K562 (cell line): ENCODE measurements around the gene SCNN1A.

Experiments used
- FOXM1 ChIP-seq, 2 experiments: fragments of 450-650 bp in 1 of 2; sonication (generic) in 1 of 2; formaldehyde crosslinking in 1 of 2; IDR thresholded peaks; 2 replicates each; pipeline versions ENCODE4 v1.6.1 to v1.9.0; 2017 to 2022; ENCODE audit warnings: low read depth in 2 of 2, mild to moderate bottlenecking in 2 of 2, missing genetic modification reagents in 1 of 2, moderate library complexity in 1 of 2
- MYC ChIP-seq, 2 experiments: fragments of 250-450 bp in 1 of 2; sonication (Bioruptor Pico) in 1 of 2; IDR thresholded peaks; 2 replicates each; pipeline versions ENCODE4 v1.5.1 to v1.6.1; 2012 to 2021; ENCODE audit warnings: low read depth in 2 of 2, borderline replicate concordance in 1 of 2, improper control_type of control experiment in 1 of 2, low read length in 1 of 2, mild to moderate bottlenecking in 1 of 2, moderate library complexity in 1 of 2
- ZBTB1 ChIP-seq: sonication (generic); formaldehyde crosslinking; IDR thresholded peaks from 2 replicates; pipeline ENCODE4 v1.8.1; 2023; ENCODE audit warnings: missing genetic modification reagents, low read depth, mild to moderate bottlenecking, borderline replicate concordance
- ZNF354B ChIP-seq: fragments of 250-450 bp; sonication (Bioruptor Pico); IDR thresholded peaks from 2 replicates; pipeline ENCODE4 v1.4.0; 2020
- TF ChIP-seq, protein P1 (sequence below), 3 experiments: IDR thresholded peaks in 2 of 3; conservative IDR thresholded peaks in 1 of 3; 2 replicates each; pipeline ENCODE4 v1.5.1; 2011 to 2012; ENCODE audit warnings: low read length in 3 of 3, mild to moderate bottlenecking in 3 of 3, control low read depth in 2 of 3, improper control_type of control experiment in 1 of 3, inconsistent platforms in 1 of 3, low read depth in 1 of 3, mixed read lengths in 1 of 3, moderate library complexity in 1 of 3; ENCODE audit not compliant: insufficient read depth in 2 of 3

DNA sequence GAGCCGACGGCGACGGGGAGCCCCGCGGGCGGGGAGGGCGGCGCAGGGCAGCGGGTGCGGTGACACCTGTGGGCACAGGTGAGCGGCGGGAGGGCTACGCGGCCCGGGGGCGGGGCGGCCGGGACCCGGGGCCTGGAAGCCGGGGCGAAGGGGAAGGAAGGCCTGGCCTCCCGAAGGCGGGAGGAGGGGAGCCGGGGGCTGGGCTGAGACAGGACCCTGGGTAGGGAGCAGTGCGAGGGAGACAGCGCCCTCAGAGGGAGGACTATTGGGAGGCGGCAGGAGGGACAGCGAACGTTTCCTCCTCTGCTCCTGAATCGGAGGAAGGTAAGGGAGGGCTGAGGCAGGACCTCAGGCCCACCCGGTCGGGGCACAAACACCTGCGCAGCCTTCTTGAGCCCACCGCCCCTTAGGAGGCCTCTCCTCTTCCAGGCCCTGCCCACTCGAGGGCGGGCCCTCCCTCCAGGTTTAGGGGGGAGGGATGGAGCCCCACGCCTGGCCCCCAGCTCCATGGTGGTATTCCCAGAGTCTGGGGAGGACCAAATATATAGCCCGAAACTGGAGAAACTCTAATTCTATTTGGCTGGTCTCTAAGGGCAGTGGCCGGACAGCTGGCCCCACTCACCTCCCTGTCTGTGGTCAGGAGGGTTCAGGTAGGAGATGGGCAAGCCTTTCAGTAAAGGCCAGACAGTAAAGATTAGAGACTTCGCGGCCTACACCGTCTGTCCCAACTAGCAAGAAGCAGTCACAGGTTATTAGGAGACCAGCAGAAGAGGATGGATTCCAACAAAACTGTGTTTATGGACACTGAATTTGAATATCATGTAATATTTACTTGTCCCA, 64.4 kb downstream of the SCNN1A start:
- TF ChIP-seq FOXM1 (IDR thresholded peaks at IDR 0.05; ENCODE audit: low read depth) = no peak
- no peak for TF ChIP-seq FOXM1 (CRISPR knock-in tag; IDR thresholded peaks at IDR 0.05; ENCODE audit: low read depth)
- TF ChIP-seq, protein P1, sequence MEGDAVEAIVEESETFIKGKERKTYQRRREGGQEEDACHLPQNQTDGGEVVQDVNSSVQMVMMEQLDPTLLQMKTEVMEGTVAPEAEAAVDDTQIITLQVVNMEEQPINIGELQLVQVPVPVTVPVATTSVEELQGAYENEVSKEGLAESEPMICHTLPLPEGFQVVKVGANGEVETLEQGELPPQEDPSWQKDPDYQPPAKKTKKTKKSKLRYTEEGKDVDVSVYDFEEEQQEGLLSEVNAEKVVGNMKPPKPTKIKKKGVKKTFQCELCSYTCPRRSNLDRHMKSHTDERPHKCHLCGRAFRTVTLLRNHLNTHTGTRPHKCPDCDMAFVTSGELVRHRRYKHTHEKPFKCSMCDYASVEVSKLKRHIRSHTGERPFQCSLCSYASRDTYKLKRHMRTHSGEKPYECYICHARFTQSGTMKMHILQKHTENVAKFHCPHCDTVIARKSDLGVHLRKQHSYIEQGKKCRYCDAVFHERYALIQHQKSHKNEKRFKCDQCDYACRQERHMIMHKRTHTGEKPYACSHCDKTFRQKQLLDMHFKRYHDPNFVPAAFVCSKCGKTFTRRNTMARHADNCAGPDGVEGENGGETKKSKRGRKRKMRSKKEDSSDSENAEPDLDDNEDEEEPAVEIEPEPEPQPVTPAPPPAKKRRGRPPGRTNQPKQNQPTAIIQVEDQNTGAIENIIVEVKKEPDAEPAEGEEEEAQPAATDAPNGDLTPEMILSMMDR (IDR thresholded peaks at IDR 0.05 in 2 of 3, conservative IDR thresholded peaks at IDR 0.05 in 1 of 3; ENCODE audit: insufficient read depth in 2 of 3, low read depth in 1 of 3, low read length in 3 of 3) = no peak
- TF ChIP-seq MYC (IDR thresholded peaks at IDR 0.05; ENCODE audit: low read depth, low read length) = no peak
- no peak for TF ChIP-seq MYC (CRISPR knock-in tag; IDR thresholded peaks at IDR 0.05; ENCODE audit: borderline replicate concordance, low read depth)
- no peak for TF ChIP-seq ZNF354B
- TF ChIP-seq ZBTB1 (CRISPR knock-in tag) = no peak
